NOMO-1 treated with DMSO at 0.1 percent for 48 hours (cell line): ENCODE results near the gene TPRG1L.

ENCODE experiments used
- DNase-seq: peaks from one replicate; lab custom pipeline; 2025; ENCODE audit not compliant: unreplicated experiment; lab: John Stamatoyannopoulos, UW

The TPRG1L gene

DNA sequence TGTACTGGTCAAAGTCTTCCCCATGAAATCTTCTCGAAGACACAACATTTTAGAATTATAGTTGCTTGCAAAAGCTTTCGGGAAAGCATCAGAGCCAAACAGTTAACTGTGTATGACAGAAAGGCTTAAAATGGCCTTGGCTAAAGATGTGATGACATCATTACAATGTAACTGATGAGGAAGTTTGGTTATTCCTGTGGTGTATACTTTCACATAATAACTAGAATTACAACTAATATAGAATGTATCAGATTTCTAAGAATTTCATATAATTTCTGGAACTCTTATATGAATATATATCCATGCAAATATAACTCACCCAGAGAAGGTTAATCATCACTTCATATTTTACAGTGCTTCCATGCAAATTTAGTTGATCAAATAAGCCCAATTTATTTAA lies 35.9 kb downstream of the TPRG1L start:
- no peak for DNase-seq

DNA sequence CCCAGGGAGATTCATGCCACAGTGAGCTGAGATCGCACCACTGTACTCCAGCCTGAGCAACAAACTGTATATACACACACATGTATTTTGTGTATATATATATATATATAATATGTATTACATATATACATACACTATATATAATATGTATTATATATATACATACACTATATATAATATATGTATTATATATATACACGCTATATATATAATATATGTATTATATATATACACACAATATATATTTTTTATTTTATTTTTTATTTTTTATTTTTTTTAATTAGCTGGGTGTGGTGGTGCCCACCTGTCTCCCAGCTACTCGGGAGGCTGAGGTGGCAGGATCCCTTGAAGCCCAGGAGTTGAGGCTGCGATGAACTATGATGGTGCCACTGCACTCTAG lies 36.8 kb downstream of the TPRG1L start:
- DNase-seq, result no peak

DNA sequence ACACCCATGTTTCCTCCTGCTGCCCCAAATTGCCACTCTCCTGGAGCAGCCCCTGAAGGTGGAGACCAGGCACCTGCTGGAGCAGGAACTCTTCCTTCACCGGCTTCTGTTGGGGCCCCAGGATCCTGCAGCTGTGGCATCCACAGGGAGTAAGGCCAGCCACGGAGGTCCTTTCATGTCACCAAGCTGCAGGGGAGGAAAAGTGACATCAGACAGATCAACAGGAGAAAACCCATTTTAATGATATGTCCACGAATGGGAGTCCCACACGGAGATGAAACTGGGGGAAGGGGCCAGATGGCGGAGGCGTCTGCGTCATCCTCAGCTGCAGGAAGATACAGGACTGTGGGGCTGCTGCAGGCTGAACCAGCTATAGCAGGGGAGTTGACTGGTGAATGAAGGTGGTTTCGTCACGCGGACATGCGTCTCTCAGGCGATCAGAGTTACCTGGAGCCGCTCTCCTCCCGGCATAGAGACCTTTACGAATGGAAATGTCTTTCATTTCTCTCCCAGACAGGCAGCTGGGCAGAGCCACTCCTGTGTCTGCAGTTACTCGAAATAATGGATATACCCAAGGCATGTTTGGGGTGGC lies 37.4 kb downstream of the TPRG1L start:
- DNase-seq, result no peak

DNA sequence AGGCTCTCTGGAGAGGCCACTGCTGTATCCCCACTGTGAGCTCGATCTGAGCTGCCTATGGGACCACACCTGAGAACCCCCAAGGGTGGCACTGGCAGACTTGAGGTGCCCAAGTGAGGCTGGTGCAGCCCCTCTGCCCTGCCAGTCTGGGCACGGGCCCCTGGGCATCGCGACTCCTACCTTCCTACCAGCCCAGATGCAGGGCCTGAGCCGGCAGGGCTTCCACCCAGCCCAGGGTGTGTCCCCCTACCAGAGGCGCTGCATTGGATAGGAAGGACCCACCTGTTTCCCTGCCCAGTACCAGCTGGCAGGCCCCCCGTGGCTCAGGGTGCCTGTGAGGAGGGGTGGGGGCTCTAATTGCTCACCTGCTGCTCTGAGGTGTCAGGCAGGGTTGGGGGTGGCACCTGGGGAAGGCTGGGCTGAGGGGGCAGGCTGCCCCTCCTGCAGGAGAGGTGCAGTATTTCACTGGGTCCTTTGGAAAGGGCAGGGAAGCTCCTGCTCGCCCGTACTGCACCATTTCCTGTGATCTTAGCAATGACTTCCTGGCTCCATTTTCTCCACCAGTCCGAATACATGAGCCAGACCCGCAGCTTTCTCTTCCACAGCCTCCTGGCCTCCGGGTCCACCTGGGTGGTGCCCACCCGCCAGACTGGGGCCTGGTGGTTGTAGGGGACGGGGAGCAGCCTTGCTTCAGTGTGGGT lies 39.3 kb downstream of the TPRG1L start:
- no peak for DNase-seq

DNA sequence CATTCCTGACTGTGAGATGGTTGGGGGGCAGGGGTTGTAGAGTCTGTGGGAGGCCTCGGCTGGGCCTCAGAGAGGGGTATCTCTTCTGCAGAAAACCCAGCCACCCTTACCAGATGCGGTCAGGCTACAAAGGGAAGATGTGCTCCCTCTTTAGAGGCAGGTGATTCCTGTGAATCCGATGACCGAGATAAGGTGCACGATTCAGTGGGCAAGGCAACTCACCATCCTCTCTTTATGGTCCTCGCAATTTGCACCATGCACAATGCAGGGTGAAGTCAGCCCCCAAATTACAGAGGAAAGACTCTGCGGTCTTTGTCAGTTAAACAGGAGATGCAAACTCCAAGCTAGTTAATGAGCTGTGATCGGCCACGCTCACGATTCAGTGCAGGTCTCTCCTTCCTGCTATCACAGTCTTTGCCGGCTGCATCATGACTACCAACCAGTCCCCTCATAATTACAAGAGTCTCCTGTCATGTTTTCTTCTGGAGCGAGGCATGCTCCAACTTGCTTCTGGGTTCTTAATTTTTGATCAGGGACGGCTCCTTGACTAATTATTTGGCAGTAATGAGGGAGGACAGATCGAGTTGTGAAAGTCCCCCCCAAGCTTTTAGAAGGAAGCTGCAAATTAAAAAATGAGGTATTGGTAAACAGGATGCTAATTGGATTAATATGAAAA lies 40.0 kb downstream of the TPRG1L start:
- DNase-seq, result no peak

DNA sequence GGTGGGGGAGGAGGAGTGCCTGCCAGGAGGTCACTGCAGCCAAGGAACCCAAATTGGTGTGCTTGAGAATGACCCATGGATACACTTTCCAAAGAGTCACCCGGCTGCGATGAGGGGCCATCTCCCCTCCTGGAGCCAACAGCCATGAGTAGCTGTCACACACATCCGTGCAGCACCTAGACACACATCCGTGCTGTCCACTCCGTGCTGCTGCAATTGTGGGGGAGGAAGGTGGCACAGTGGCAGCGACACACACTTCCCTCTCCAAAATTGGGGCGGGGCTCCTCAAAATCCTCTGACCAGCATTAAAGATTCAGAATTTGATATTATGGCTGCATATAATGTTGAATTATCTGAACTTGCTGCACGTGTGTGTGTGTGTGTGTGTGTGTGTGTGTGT lies 43.3 kb downstream of the TPRG1L start:
- DNase-seq, result no peak

DNA sequence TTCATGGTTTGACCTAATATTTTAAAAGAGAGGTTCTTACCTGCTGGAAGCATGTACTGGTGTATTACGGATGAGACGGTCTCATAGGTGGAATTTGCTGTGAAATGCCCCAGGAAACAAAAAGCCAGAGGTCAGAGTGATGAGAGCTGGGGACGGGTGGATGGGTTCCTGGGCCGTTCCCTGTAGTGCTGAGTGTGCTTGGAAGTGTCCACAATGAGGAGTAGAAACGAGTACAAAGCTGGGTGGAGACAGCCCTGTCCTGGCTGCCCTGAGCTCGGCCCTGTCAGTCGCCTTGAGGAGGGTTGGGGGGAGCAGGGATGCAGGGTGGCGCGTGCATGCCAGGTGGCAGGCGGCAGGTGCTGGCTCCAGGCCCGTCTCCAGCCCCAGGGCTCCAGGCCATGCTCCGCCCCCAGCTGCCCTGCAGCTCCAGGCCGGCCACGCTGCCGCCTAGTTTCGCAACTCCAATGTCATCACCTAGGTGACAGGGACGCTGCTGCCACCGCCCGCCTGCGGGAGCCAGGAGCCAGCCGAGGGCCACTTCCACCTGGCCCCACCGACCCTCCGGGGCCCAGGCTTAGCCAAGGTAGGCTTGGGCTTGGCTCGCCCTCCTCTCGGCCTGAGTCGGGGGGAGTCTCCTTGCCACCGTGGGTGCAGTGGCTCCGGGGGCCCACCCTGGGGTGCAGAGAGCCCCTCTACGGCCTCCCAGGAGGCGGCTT lies 43.9 kb downstream of the TPRG1L start:
- peak; percentile 82 for DNase-seq

DNA sequence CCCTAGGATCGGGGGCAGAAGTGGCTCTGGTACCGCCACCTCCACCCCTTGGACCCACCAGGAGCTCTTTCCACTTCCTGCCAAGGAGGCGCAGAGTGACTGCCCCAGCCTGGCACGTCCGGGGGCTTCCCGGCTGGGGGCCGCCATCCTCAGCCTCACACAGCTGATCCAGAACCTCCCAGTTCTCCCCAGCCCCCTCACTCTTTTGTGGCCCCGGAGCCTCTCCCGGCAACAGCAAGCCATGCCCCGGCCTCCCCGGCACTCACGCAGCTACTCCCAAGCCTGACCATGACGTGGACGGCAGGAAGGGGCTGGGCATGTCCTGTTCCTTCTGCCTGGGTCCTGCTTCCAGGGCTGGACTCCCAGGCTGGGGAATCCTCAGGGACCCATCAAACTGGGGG lies 44.6 kb downstream of the TPRG1L start:
- no peak for DNase-seq

DNA sequence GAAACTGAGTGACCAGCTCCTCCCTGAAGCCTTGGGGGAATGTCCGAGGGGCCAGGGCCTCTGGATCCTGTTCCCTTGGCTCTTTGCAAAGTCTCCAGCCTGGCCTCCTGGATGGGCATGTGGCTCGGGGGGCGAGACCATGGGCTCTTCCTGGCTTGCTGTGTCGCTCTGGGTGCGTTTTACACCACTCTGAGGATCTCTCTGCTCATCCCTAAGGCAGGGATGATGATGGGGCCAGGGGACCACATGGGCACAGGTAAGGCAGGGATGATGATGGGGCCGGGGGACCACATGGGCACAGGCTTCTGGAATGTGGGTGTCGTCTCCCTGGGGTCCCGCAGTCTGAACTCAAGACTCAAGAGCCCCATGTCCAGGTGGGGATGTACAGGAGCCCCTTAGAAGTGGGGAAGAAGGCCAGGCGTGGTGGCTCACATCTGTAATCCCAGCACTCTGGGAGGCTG lies 45.2 kb downstream of the TPRG1L start:
- DNase-seq, result no peak

DNA sequence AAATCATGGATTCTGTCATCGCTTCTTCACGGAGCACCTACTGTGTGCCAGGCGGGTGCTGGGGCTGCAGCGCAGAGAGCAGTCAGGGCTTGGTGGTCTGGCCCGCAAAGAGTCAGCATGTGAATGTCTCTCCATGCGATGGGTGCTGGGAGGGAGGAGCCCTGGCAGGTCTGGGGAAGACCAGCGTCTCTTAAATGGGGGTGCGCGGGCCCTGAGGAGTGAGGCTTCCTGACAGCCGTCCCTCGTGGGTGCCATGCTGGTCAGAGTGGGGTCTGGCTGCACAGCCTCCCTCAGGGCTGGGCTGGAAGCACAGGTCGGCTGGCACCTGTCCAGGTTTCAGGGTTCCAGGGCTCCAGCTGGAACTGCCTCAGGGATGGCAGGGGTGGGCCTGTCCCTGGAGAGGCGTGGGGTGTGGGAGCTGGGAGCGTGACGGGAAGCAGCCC lies 46.0 kb downstream of the TPRG1L start:
- DNase-seq, result no peak

DNA sequence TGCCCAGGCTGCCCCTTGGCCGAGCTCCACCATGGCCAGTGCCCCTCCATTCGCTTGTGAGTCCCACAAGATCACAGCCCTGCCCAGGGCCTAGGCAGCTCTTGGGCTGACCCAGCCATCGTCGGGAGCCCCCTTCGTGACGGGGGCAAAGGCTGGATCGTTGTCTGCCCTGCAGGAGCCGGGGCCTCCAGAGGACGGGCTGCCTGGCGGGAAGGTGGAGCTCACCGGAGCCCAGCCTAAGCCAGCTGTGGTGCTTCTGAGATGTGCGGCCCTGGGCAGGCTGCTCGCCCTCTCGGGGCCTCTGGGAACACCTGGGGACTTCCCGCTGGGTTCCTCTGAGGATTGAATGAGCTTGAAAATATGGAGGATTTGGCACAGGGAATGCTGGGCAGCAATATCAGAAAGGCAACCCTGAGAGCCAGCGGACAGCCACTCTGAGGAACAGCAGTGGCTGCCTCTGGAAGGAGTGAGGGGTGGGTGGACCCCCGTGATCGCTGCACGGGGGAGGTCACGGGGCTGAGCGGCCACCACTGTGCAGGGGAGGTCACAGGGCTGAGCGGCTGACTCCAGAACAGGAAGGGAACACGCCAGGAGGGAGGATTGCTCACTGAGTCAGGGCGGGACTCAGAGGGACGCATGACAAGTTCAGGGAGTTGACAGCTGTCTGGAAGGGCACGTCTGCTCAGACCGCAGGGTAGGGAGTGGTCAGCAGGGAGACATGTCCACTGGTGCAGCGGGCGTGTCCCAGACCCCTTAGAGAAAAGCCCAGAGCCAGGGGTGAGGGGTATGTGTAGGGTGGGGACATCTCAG lies 46.8 kb downstream of the TPRG1L start:
- no peak for DNase-seq

DNA sequence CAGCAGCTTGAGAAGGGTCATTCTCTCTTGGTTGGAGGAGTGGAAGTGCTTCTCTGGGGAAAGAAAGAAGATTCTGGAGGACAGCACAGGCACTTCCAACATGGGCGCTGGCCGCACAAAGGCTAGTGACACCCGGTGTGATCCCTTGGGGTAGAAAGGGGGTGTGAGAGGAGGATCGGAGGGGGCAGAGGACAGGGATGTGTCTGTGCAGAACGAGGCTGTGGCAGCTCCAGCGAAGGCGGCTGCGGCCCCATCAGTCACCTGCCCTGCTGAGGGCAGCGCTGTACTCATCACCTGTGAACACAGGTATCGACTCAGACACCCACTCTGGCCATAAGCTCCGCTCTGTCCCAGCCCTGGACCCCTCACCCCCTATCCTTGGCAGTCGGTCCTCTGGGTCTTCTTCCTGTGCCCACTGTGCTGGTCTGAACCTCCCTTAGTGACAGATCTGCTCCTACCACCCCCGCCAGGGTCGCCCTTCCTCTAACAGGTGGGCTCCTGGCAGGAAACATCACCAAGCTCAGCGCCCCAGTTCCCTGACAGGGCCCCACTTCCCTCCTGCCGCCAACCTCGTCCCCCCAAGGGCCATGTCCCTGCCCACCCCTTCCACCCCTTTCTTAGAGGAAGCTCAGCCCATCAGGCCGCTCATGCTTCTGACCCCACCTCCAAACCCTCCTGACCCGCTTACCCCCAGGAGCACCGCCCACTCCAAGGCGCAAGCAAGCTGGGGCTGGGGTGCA lies 47.6 kb downstream of the TPRG1L start:
- DNase-seq, result no peak

DNA sequence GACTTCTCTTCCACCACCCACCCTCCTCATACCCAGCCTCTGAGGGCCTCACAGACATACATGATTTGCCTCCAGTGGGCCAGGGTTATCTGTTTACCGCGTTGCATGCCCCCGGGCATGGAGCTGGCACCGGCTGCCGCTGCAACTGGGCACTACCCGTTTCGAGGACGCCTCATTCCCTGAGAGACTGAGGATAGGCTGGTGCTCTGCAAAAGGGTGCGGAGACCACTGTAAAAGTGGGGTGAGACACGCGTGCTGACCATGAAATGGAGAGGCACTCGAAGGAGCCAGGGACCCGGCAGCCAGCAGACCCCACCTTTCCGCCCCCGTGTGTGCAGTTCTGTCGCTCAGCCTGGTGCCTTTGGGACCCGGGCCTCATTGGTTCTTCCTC lies 48.2 kb downstream of the TPRG1L start:
- no peak for DNase-seq

DNA sequence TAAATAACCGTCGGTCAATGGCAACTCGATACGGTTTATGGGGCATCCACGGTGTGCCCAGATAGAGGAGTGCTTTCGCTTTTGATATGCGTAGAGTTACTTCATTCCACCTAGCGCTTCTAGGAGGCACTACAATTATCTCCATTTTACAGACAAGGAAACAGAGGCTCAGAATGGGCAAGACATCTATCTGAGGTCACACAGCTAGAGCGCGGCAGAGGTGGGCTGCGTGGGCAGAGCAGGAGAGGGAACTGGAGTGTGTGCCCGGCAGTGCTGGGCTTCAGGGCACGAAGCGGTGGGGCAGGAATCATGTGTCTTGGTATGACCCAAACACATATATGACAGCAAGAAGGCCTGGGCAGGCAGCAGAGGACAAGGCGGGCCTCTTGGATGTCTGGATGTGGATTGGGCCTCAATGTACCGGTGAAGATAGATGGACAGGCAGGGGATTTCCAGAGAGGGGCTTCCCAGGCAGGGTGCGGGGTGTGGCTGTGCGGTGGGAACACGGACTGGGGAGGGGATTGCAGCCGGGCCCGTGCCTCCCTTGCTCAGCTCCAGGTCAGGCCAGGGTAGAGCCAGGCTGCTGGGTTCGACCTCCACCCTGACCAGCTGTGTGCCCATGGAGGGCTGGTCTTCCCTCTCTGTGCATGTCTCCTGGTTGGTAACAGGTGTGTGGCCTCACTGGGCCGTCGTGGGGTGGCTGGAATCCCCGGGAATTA lies 48.7 kb downstream of the TPRG1L start:
- DNase-seq, result no peak

DNA sequence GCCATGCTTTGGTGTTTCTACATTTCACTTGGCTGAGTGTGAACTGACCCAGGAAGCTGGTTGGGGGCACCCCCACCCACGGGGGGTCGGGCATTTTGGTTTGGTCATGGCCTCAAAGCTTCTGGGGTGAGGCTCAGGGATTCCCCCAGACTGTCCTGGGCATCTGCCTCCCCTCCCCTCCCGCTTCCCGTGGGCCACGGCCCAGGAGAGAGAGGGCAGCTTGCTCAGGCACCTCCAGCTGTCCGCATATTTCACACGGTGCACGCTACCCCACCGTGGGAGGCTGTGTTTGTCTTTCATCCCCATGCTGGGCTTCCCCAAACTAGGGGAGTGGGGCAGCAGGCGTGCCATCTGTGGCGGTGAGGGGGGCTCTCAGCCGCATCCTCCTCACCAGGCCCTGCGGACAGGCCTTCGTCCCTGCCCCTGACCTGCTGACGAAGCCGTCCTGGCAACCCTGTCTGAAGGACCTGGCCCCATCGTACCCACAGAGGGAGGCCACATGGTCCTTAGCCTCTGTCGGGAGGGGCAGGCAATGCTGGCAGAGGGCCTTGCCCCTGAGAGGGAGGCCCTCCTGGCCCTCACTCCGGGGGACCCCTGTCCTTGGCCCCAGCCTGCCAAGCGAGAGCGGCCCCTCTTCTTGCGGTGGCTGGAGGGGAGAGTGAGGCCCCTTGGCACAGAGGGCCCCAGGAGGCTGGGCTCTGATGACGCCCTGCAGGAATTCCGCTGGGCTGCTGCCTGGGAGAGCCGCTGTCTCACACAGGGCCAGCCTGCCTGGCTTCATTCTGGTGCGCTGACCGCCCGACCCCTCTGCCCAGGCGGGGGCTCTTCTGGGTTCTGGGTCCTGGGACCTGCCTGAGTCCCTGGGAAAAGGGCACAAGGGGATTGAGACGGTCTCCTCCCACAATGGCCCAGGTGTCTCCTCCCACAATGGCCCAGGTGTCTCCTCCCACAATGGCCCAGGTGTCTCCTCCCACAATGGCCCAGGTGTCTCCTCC lies 49.6 kb downstream of the TPRG1L start:
- no peak for DNase-seq

DNA sequence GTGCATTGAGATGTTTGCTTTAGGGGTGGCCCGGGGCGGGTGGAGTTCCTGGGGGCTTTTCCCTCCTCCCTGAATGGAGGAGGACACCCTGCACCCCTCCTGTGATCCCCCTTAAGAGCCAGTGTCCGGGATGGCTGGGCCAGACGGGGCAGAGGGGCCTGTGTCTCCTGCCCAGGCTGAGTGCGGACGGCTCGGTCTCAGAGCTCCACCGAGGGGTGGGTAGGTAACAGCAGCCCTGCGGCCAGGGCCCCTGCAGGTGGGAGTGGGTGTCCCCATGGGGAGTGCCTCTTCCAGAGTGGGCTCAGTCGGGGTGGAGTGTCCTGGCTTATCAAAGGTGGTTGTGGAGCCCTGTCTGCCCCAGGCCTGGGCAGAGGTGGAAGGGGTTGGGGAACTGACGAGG lies 50.6 kb downstream of the TPRG1L start:
- no peak for DNase-seq

DNA sequence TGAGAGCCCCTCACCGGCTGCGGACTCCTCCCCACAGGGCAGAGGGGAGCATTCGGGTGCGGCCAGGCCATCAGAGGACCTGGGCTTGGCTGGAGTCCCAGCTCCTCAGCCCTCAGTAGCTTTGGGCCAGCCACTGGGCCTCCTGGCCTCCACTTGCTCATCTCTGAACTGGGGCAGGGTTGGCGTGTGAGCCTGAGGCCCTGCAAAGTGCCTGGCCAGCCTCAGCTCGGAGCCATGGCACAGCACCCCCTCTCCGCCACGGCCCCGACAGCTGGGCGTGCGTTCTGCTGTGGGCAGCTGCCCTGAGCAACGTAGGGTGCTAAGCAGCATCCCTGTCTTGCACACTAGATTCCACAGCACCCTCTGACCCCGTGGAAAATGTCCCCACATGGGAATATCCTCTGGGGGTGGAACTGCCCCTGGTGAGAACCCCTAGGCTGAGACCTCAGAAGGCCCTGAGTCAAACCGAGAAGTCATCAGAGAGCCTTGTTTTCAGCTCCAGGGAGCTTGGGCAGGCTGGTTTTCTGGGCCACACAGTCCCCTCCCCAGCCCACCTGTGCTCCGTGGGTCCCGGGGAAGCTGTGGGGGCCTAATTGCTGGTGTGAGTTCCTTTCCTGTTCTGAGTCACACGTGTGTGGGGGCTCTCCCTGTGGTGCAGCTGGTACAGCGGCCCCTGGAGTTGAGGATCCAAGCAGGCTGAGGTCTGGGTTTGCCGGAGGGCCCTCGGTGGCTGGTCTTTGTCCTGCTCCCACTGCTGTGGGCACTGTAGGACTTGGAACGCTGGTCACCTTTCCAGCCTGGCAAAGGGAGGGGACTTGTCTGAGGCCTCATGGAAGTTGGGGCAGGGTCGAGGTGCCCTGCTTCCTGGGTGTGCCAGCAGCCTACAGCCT lies 52.0 kb downstream of the TPRG1L start:
- peak; percentile 15 for DNase-seq
